ENCODE data around the gene RAB35.
A peak's percentile ranks its signal among the peaks of the same experiment; 100 is the strongest.

RAB35 gene

GRCh38 chr12:120103044-120103338 lies 13.6 kb downstream of the RAB35 start:
- H3K27ac ChIP-seq: peak overlapping the region; percentile 85; the same call in 1 of the 2 replicates
- TF ChIP-seq ZFX (IDR thresholded peaks at IDR 0.05) (no peak), CTCF (conservative IDR thresholded peaks at IDR 0.05) (no peak)

GRCh38 chr12:120102189-120103043 lies 14.1 kb downstream of the RAB35 start:
- H3K27ac ChIP-seq: peak overlapping the region; percentile 85
- TF ChIP-seq CTCF (conservative IDR thresholded peaks at IDR 0.05): no peak
- no peak for TF ChIP-seq ZFX (IDR thresholded peaks at IDR 0.05)

- TF ChIP-seq ZFX (IDR thresholded peaks at IDR 0.05): no peak
- no peak for TF ChIP-seq CTCF (conservative IDR thresholded peaks at IDR 0.05)
- peak overlapping the region; percentile 85 for H3K27ac ChIP-seq
Measured at GRCh38 chr12:120101617-120102016, 14.9 kb downstream of the RAB35 start.

GRCh38 chr12:120101182-120101581 lies 15.4 kb downstream of the RAB35 start:
- TF ChIP-seq ZFX (IDR thresholded peaks at IDR 0.05) (no peak), CTCF (conservative IDR thresholded peaks at IDR 0.05) (no peak)
- peak overlapping the region; percentile 85 for H3K27ac ChIP-seq

- H3K27ac ChIP-seq: peak overlapping the region; percentile 85
- TF ChIP-seq CTCF (conservative IDR thresholded peaks at IDR 0.05): no peak
- no peak for TF ChIP-seq ZFX (IDR thresholded peaks at IDR 0.05)
Measured at GRCh38 chr12:120100630-120101029, 15.9 kb downstream of the RAB35 start.

- no peak for TF ChIP-seq ZFX (IDR thresholded peaks at IDR 0.05)
- H3K27ac ChIP-seq: peak overlapping the region; percentile 85
Measured at GRCh38 chr12:120099738-120100137, 16.8 kb downstream of the RAB35 start.

GRCh38 chr12:120098756-120099470 lies 17.6 kb downstream of the RAB35 start:
- no peak for TF ChIP-seq ZFX (IDR thresholded peaks at IDR 0.05)
- TF ChIP-seq CTCF (conservative IDR thresholded peaks at IDR 0.05): no peak
- no peak overlapping the region for H3K27ac ChIP-seq

Measured in C4-2B (cell line).